ENCODE measurements around the gene FETUB.
"Not testable (repeated sequence)": the region's sequence is repeated elsewhere in the genome, so short reads cannot be mapped to it uniquely, and the experiment has no call there.

The FETUB gene

DNA sequence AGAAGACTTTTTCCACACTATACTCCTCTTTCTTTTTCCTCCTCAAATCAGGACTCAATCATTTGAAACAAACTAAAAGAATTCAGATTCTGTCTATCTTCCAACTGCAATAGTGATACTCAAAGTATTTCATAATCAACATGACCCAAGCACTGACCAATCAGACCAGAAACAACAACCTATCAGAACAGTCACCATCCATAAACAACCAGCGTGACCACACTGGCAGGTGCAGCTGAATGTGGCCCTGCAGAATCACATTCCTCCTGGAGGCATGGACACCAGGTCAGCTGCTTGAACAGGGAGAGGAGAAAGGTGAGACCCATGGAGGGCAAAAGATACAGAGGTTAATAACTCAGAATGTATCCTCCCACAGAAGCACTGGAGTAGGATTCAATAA is 39.0 kb downstream of the FETUB start:
- no peak for DNase-seq (ENCODE audit: low read depth)

DNA sequence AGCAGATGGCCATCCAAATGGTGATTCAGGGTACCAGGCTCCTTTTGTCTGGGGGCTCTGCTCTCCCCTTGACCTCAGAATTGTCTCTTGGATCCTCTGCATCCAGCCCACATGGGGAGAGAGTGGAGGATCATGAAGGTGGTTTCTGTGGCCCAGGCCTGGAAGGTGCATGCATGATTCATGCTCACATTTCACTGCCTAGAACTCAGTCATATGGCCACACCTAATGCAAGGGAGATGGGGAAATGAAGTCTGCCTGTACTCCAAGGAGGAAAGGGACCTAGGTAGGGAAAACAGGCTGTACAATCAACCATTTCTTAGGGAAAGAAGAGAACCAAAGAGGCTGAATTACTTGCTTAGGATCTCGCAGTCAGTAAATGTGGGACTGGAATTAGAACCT is 40.7 kb downstream of the FETUB start:
- DNase-seq (ENCODE audit: low read depth), result no peak

DNA sequence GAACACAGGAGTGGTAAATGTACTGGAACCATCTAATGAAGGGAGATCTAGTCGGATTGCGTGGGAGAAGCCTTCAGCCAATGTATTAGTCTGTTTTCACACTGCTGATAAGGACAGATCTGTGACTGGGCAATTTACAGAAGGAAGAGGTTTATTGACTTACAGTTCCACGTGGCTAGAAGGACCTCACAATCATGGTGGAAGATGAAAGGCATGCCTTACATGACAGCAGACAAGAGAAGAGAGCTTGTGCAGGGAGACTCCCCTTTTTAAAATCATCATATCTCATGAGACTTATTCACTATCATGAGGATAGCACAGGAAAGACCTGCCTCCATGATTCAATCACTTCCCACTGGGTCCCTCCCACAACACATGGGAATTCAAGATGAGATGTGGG is 42.6 kb downstream of the FETUB start:
- DNase-seq (ENCODE audit: low read depth), result no peak

DNA sequence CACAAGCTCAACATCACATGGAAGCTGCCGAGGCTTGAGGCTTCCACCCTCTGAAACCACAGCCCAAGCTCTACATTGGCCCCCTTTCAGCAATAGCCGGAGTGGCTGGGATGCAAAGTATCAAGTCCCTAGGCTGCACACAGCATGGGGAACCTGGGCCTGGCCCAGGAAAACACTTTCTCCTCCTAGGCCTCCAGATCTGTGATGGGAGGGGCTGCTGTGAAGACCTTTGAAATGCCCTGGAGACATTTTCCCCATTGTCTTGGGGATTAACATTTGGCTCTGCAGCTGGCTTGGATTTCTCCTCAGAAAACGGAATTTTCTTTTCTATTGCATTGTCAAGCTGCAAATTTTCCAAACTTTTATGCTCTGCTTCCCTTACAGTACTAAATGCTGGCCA is 43.8 kb downstream of the FETUB start:
- DNase-seq (ENCODE audit: low read depth), result no peak

DNA sequence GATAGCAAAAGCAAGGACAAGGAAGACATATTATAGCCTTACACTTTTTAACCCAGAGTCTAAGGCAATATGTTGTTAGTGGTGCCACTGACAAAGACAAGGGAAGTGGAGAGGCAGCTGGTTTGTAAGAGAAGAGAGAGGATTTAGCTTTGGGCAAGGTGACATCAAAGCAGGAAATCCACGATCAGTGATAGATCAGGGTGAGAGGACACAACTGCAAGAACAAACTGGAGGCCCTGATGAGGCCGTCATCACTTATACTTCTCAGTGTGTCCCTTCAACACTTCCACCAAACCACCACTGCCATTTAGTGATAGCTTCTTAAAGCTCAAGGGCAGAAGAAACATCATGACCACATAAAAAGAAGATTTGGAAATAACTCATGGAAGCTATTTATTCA is 46.3 kb downstream of the FETUB start:
- not testable (repeated sequence) for DNase-seq (ENCODE audit: low read depth)

DNA sequence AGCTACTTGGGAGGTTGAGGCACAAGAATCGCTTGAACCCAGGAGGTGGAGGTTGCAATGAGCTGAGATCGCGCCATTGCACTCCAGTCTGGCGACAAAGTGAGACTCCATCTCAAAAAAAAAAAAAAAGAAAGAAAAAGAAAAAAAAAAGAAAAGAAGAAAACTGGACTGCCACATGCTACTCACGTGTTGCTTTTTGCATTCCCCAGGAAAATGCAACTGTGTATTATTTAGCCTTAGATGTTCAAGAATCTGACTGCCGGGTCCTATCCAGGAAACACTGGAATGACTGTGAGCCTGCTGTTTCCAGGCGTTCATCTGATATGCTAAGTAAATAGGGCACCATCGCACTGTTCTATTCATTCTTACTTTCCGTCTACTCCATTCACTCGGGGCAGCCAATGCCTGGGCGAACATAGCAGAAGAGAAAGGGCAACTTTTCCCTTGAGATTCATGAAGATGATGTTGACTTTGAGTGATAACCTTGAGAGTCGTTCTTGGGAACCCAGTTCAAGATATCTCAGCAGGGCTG is 47.0 kb downstream of the FETUB start:
- DNase-seq (ENCODE audit: low read depth), result no peak

DNA sequence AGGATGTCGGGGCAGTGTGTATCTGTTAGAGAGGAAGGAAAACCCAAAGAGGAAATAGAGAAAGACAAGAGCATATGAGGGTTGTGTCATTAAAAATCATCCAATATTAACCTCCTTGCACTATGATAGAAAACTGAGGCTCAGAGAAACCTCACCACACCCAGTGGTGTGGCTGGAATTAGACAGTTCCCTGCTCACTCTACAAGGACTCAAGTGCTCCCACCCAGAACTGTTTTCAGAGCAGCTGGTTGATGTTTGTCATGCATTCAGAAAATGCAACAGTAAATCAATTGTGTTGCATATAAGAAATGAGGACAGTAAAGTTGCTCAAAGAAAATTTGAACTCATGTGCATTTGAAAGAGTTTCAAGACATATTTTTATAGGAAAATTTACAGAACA is 50.1 kb downstream of the FETUB start:
- DNase-seq (ENCODE audit: low read depth), result not testable (repeated sequence)

- no peak for DNase-seq (ENCODE audit: low read depth)
These were observed 51.5 kb downstream of the FETUB start for GRCh38 chr3:186691676-186692075.

DNA sequence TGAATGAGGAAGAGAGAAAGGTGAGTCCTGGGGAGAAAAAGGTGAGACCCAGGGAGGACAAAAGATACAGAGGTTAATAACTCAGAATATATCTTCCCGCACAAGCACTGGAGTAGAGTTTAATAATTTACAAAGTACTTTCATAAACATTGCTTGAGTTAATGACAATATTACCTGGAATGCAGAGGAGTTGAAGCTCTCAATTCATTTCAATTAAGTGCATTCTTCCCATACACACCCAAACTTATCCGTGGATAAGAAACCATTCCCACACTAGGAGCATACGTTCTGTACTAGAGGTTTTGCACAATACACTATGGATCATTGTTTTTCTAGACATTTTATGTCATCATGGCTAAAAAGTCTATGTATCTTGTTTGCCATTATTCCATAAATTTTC is 53.6 kb downstream of the FETUB start:
- no peak for DNase-seq (ENCODE audit: low read depth)

DNA sequence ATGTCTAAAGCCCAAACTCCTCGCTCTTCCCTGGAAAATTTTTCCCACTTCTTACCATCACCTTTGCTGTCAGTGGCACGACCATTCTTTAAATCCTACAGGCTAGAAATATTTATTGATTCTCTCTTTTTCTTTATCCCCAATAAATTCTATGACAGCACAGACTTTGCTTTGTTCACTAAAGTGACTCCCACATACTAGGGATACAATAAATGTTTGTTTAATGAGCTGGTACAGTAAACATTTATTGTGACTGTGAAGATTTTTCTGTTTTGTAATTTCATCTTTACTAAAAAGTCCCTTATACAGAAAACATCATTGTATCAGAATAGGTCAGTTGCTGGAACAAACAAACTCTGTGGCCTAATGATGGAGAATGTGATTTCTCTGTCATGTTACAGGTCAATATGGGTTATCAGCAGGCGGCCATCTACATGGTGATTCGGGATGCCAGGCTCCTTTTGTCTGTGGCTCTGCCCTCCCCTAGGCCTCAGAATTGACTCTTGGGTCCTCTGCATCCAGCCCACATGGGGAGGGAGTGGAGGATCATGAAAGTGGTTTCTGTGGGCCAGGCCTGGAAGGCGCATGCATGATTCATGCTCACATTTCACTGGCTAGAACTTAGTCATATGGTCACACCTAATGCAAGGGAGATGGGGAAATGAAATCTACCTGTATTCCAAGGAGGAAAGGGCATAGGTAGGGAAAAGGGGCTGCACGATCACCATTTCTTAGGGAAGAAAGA is 54.3 kb downstream of the FETUB start:
- no peak for DNase-seq (ENCODE audit: low read depth)

- no peak for DNase-seq (ENCODE audit: low read depth)
These were observed 56.3 kb downstream of the FETUB start for GRCh38 chr3:186696522-186696921.

DNA sequence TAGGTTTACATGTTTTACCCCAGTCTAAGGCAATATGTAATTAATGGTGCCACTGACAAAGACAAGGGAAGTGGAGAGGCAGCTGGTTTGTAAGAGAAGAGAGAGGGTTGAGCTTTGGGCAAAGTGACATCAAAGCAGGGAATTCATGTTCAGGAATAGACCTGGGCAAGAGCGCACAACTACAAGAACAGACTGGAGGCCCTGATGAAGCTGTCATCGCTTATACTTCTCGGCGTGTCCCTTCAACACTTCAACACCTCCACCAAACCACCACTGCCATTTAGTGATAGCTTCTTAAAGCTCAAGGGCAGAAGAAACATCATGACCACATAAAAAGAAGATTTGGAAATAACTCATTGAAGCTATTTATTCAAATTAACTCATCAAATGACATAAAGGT is 57.3 kb downstream of the FETUB start:
- DNase-seq (ENCODE audit: low read depth), result no peak

DNA sequence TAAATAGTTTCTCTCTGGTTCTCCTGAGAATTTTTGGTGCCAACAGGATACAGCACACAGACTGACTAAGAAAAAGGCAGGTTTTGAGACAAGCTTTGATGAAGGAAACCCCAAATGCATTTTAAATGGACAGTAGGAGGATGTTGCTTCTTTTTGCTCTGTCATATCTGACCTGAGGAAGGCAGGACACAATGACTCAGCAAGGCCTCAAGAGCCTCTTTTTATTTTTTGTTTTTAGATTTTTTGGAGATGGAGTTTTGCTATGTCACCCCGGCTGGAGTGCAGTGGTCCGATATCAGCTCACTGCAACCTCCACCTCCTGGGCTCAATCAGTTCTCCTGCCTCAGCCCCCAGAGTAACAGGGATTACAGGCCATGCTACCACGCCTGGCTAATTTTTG is 60.1 kb downstream of the FETUB start:
- no peak for DNase-seq (ENCODE audit: low read depth)

DNA sequence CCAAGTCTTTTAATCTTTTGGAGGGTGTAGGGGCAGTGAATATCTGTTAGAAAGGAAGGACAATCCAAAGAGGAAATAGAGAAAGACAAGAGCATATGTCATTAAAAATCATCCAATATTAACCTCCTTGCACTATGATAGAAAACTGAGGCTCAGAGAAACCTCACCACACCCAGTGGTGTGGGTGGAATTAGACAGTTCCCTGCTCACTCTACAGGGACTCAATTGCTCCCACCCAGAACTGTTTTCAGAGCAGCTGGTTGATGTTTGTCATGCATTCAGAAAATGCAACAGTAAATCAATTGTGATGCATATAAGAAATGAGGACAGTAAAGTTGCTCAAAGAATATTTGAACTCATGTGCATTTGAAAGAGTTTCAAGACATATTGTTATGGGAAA is 62.3 kb downstream of the FETUB start:
- not testable (repeated sequence) for DNase-seq (ENCODE audit: low read depth)

Data from activated T-helper 9 cell treated with anti-CD3 and anti-CD28 coated beads, Interleukin-2, amount 50 U/mL, for 16 hours (primary cell).